Raji (cell line): Measurements from ENCODE around the gene OR1D5.

Experiments
- POLR2A ChIP-seq: IDR thresholded peaks from 2 replicates; pipeline ENCODE4 v1.6.1; 2011; ENCODE audit warnings: low read depth, low read length, control low read depth; ENCODE audit not compliant: insufficient read depth

OR1D5 gene

GRCh38 chr17:3033248-3033640, 30.2 kb downstream of the OR1D5 start:
- no peak for TF ChIP-seq POLR2A

DNA sequence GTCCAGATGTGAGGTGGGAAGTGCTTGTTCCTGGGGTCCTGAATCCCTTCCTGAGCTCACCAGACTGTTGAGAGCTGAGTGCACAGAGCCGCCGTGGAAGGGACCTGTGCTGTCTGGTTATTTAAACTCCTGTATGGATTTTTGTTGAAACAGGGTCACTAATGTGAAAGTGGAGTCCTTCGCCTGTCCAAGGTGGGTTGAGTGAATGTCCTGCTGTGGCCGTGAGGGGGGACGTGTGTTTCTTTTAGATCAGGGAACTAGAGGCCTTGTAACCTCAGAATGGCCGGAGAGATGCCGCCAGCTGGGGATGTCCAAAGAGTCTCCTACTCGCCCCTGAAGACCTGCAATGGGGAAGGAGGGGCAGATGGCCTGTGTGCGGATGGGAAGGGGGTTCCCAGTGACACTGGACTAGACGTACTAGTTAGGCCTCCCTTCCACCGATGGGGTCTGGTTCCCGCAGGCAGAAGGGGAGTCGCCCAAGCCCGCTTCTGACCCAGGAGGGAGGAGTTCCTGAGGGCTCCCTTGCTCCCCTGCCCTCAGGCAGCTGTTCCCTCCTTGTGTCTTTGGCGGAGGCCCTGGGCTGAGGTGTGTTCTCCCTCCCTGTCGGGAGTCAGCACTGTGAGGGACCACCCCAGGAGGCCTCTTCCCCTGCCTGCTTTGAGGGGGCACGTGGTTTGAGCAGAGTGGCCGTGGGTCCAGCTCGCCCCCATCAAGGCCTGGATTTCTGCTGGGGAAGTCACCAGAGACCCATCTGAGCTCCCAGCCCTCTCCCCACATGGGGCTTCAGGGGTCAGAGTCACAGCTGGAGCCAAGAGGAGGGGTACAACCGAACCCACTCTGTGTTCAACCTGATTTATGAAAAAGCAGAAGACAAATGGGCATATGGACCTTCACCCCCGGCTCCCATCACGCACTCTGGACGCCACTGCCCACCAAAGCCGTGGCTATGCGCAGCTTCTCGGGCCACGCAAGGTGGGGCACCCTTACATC, 30.9 kb downstream of the OR1D5 start:
- TF ChIP-seq POLR2A, result no peak

- TF ChIP-seq POLR2A, result no peak
These were observed 33.3 kb downstream of the OR1D5 start for GRCh38 chr17:3030096-3030495.

GRCh38 chr17:3029213-3029913, 34.0 kb downstream of the OR1D5 start:
- TF ChIP-seq POLR2A, result no peak

- TF ChIP-seq POLR2A, result no peak
These were observed 35.4 kb downstream of the OR1D5 start for GRCh38 chr17:3027786-3028532.

DNA sequence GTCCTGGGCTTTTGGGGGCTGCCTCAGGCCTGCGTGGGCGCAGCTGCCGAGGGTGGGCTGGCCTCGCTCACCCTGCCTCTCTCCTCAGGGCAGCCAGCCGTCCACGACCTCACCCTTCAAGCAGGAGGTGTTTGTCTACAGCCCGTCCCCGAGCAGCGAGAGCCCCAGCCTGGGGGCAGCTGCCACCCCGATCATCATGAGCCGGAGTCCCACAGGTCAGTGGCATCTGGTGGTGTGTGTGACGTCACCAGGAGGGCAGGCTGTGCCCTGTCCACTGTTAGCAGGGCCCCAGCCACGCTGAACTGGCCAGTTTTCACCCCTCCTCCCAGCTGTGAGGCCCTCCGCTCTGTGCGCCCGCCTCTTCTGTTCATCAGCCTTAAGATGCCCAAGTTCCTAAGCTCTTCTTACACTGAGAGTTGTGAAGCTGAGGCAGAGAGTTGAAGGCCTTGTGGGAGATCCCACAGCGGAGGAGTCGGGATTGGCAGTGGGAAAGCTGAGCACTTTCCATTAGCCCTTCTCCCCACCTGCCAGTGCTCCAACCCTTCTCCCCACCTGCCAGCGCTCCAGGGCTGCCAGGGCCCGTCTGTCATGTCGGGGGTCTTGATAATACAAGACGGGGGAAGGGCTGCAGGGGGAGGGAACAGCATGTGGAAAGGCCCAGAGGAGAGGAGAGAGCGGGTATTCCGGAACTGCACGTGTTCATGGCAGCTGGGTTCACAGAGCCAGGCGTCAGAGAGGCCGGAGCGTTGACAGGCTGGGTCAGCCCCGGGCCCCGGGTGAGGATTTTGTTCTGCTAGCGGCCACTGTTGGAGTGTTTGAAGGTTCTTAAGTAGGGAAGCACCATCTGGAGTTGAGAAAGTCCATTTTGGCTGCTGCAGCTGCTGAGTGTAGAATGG, 36.3 kb downstream of the OR1D5 start:
- TF ChIP-seq POLR2A, result no peak

DNA sequence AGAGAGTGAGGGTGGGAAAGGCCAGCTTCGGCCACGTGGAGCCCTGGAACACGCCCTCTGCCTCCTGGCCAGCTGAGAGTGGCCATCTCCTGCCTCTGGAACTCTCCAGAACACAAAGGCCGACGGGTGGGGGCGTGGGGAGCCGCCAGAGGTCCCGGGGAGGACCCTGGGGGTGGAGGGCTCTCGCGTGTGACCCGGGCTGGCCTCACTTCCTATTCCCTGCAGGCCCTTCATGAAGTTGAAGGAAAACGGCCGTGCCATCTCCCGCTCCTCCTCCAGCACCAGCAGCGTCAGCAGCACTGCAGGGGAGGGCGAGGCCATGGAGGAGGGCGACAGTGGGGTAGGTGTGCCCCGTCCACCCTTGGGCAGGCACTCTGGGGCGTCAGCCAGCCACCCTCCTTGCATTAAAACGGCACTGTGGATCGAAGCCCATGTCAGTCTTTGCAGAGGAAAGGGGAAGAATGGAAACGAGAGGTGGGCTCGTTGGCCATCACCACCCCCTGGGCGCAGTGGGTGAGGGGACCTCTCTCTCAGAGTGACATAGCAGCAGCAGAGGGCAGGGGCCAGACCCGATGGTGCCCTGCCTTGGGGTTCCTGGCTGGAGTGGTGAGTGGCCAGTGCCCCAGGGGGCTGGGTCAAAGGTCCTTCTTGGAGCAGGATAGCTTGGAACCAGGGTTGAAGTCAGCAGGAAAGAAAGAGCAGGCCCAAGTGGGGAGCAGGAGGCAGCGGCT, 37.1 kb downstream of the OR1D5 start:
- no peak for TF ChIP-seq POLR2A

DNA sequence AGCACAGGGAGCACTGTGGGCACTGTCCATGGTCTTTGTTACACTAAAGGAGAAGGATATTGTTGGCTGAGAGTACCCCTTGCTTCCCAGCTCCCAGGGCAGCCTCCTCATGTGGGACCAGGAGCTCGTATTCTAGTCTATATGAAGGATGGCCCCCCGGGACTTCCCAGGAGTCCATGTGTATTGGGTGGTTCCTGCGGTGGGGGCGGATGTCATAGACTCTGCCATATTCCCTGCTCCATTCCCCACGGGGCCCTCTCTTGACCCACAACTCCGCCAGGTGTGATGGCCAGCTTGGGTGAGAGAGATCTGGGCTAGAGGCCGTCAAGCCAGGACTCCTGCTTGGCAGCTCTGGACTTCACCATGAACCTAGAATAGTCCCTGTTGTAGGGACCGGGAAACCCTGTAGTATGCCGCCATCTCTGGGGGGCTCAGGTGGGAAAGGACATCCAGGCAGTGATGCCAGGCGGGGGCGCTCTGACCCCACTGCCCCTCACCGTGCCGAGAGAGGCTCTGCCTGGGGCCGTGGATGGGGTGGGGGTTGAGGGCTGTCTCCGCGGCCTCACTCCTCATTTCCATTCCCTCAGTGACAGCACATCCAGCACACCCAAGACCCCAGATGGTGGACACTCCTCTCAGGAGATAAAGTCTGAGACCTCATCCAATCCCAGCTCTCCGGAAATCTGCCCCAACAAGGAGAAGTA, 37.8 kb downstream of the OR1D5 start:
- TF ChIP-seq POLR2A, result no peak

- no peak for TF ChIP-seq POLR2A
These were observed 39.1 kb downstream of the OR1D5 start for GRCh38 chr17:3024346-3024745.

DNA sequence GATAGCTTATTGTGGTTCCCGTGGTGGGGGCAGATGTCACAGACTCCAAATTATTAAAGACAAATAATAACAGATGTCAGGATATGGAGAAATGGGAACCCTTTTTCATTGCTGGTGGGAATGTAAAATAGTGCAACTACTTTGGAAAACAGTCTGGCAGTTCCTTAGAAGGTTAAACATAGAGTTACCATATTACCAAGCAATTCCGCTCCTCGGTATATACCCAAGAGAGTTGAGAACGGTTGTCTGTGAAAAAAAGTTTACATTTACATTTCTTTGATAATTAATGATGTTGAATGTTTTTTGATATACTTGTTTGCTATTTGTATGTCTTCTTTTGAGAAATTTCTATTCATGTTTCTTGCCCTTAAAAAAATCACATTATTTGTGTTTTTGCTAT, 41.2 kb downstream of the OR1D5 start:
- TF ChIP-seq POLR2A, result no peak

DNA sequence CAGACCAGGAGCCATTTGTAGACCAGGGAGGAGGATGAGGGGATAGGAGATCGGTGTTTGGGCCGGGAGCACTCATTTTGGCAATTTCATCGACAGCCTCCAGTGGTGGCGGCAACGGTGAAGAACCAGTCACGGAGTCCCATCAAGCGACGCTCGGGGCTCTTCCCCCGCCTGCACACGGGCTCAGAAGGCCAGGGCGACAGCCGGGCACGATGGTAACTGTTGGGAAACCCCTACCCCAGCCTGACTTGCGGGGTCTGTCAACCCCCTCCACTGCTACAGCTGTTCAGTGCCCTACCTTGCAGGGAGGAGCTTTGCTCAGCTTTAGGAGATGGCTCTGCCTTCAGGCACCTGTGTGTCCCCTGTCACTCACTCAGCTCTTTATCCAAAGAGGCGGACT, 43.0 kb downstream of the OR1D5 start:
- TF ChIP-seq POLR2A, result no peak

GRCh38 chr17:3019761-3020160, 43.6 kb downstream of the OR1D5 start:
- no peak for TF ChIP-seq POLR2A

DNA sequence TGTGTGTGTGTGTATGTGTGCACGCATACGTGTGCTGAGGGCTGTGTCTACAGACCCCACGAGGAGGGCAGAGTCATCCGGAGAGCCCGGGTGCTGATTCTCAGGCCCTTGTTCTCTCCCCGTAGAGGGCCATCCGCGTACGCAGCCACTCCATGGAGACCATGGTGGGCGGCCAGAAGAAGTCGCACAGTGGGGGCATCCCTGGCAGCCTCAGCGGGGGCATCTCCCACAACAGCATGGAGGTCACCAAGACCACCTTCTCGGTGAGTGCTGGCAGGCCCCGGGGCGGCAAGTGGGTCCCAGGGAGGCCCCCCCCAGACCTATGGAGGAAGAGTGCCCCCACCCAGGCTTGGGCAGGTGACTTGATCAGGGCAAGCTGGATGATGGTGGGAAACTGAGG, 45.5 kb downstream of the OR1D5 start:
- TF ChIP-seq POLR2A, result no peak

GRCh38 chr17:3015890-3016289, 47.5 kb downstream of the OR1D5 start:
- no peak for TF ChIP-seq POLR2A
